ENCODE data around the gene NAP1L1.
A peak's percentile ranks its signal among the peaks of the same experiment; 100 is the strongest.

NAP1L1 gene

GRCh38 chr12:76123259-76124212 is 39.1 kb upstream of the NAP1L1 start:
- H3K4me1 ChIP-seq (ENCODE audit: control insufficient read depth in 1 of 2, insufficient read depth in 2 of 2, low read length in 2 of 2) = no peaks in the 10 kb centered on the region
- peaks cover 2% of the 10 kb centered on the region for H3K9me3 ChIP-seq (ENCODE audit: insufficient read depth, low read depth, low read length)
- H3K27me3 ChIP-seq (ENCODE audit: insufficient read depth, low read length) = no peaks in the 10 kb centered on the region
- no peaks in the 10 kb centered on the region for H3K36me3 ChIP-seq (ENCODE audit: control insufficient read depth in 1 of 2, insufficient read depth in 2 of 2, low read length in 2 of 2)
- H3K18ac ChIP-seq (ENCODE audit: low read length) = no peak overlapping the region
- no peak overlapping the region for H3K27ac ChIP-seq (ENCODE audit: low read depth, low read length)
- WGBS (ENCODE audit: extremely low coverage, insufficient coverage, insufficient read length) = no CpG with 5 or more reads among the region's 4 CpGs
- no peak overlapping the region for H2BK5ac ChIP-seq (ENCODE audit: low read depth, low read length, poor library complexity)
- no peak overlapping the region for H2AK5ac ChIP-seq (ENCODE audit: low read length)
- H4K91ac ChIP-seq (ENCODE audit: low read depth, low read length) = no peak overlapping the region
- H3K9ac ChIP-seq (ENCODE audit: low read length) = no peak overlapping the region
- no peaks in the 10 kb centered on the region for H3K79me2 ChIP-seq (ENCODE audit: control insufficient read depth, insufficient read depth, low read length, poor library complexity)
- no peak overlapping the region for H4K12ac ChIP-seq (ENCODE audit: low read depth, low read length)
- H2AFZ ChIP-seq (ENCODE audit: insufficient read depth, low read length, poor library complexity) = no peak overlapping the region
- no peak overlapping the region for H2BK12ac ChIP-seq (ENCODE audit: low read length)
- DNase-seq = peak in 1 of 2 donors; percentile 62
- H4K8ac ChIP-seq (ENCODE audit: low read depth, low read length) = no peak overlapping the region
- H3K23ac ChIP-seq (ENCODE audit: low read length) = peak overlapping the region; percentile 61
- H3K4ac ChIP-seq (ENCODE audit: low read depth, low read length) = no peak overlapping the region
- no peak overlapping the region for H3K4me2 ChIP-seq (ENCODE audit: low read length)
- no peak overlapping the region for H3K14ac ChIP-seq (ENCODE audit: low read length)
- H3K79me1 ChIP-seq (ENCODE audit: low read length) = no peaks in the 10 kb centered on the region
- H2BK120ac ChIP-seq (ENCODE audit: insufficient read depth, low read length, poor library complexity) = no peak overlapping the region
- H3K4me3 ChIP-seq (ENCODE audit: low read depth, low read length) = no peak overlapping the region

GRCh38 chr12:76119887-76120286 is 35.4 kb upstream of the NAP1L1 start:
- Histone ChIP-seq H3K27me3 (ENCODE audit: insufficient read depth, low read length) (no peaks in the 10 kb centered on the region), H2BK5ac (ENCODE audit: low read depth, low read length, poor library complexity) (no peak overlapping the region), H3K14ac (ENCODE audit: low read length) (no peak overlapping the region), H2BK120ac (ENCODE audit: insufficient read depth, low read length, poor library complexity) (no peak overlapping the region), H4K8ac (ENCODE audit: low read depth, low read length) (no peak overlapping the region), H2AFZ (ENCODE audit: insufficient read depth, low read length, poor library complexity) (no peak overlapping the region), H3K79me2 (ENCODE audit: control insufficient read depth, insufficient read depth, low read length, poor library complexity) (no peaks in the 10 kb centered on the region), H3K4ac (ENCODE audit: low read depth, low read length) (no peak overlapping the region), H3K4me3 (ENCODE audit: low read depth, low read length) (no peak overlapping the region), H3K4me1 (ENCODE audit: control insufficient read depth in 1 of 2, insufficient read depth in 2 of 2, low read length in 2 of 2) (no peaks in the 10 kb centered on the region), H3K23ac (ENCODE audit: low read length) (no peak overlapping the region), H3K9ac (ENCODE audit: low read length) (no peak overlapping the region), H2AK5ac (ENCODE audit: low read length) (no peak overlapping the region), H2BK12ac (ENCODE audit: low read length) (no peak overlapping the region), H3K9me3 (ENCODE audit: insufficient read depth, low read depth, low read length) (peaks cover 2% of the 10 kb centered on the region), H4K91ac (ENCODE audit: low read depth, low read length) (no peak overlapping the region), H3K79me1 (ENCODE audit: low read length) (no peaks in the 10 kb centered on the region), H3K36me3 (ENCODE audit: control insufficient read depth in 1 of 2, insufficient read depth in 2 of 2, low read length in 2 of 2) (no peaks in the 10 kb centered on the region), H3K18ac (ENCODE audit: low read length) (no peak overlapping the region), H4K12ac (ENCODE audit: low read depth, low read length) (no peak overlapping the region), H3K27ac (ENCODE audit: low read depth, low read length) (no peak overlapping the region), H3K4me2 (ENCODE audit: low read length) (no peak overlapping the region)
- no peak for DNase-seq
- WGBS (ENCODE audit: extremely low coverage, insufficient coverage, insufficient read length) = no CpG with 5 or more reads among the region's 6 CpGs

GRCh38 chr12:76117751-76118150 is 33.3 kb upstream of the NAP1L1 start:
- no peak overlapping the region for H3K9ac ChIP-seq (ENCODE audit: low read length)

GRCh38 chr12:76117067-76117691 is 32.7 kb upstream of the NAP1L1 start:
- no peak overlapping the region for H4K8ac ChIP-seq (ENCODE audit: low read depth, low read length)
- H3K23ac ChIP-seq (ENCODE audit: low read length) = no peak overlapping the region
- no peak overlapping the region for H3K14ac ChIP-seq (ENCODE audit: low read length)
- no CpG with 5 or more reads among the region's 3 CpGs for WGBS (ENCODE audit: extremely low coverage, insufficient coverage, insufficient read length)
- no peak overlapping the region for H3K18ac ChIP-seq (ENCODE audit: low read length)
- no peak overlapping the region for H3K27ac ChIP-seq (ENCODE audit: low read depth, low read length)
- H3K79me1 ChIP-seq (ENCODE audit: low read length) = no peaks in the 10 kb centered on the region
- H2AFZ ChIP-seq (ENCODE audit: insufficient read depth, low read length, poor library complexity) = no peak overlapping the region
- no peaks in the 10 kb centered on the region for H3K27me3 ChIP-seq (ENCODE audit: insufficient read depth, low read length)
- H3K4me3 ChIP-seq (ENCODE audit: low read depth, low read length) = no peak overlapping the region
- H3K79me2 ChIP-seq (ENCODE audit: control insufficient read depth, insufficient read depth, low read length, poor library complexity) = no peaks in the 10 kb centered on the region
- no peak overlapping the region for H4K12ac ChIP-seq (ENCODE audit: low read depth, low read length)
- no peak overlapping the region for H2BK5ac ChIP-seq (ENCODE audit: low read depth, low read length, poor library complexity)
- no peak for DNase-seq
- H3K9me3 ChIP-seq (ENCODE audit: insufficient read depth, low read depth, low read length) = peaks cover 2% of the 10 kb centered on the region
- H3K9ac ChIP-seq (ENCODE audit: low read length) = no peak overlapping the region
- H3K4ac ChIP-seq (ENCODE audit: low read depth, low read length) = no peak overlapping the region
- no peaks in the 10 kb centered on the region for H3K36me3 ChIP-seq (ENCODE audit: control insufficient read depth in 1 of 2, insufficient read depth in 2 of 2, low read length in 2 of 2)
- no peak overlapping the region for H2AK5ac ChIP-seq (ENCODE audit: low read length)
- no peaks in the 10 kb centered on the region for H3K4me1 ChIP-seq (ENCODE audit: control insufficient read depth in 1 of 2, insufficient read depth in 2 of 2, low read length in 2 of 2)
- no peak overlapping the region for H2BK120ac ChIP-seq (ENCODE audit: insufficient read depth, low read length, poor library complexity)
- H4K91ac ChIP-seq (ENCODE audit: low read depth, low read length) = no peak overlapping the region
- no peak overlapping the region for H3K4me2 ChIP-seq (ENCODE audit: low read length)
- H2BK12ac ChIP-seq (ENCODE audit: low read length) = no peak overlapping the region

More at GRCh38 chr12:76117751-76118150, 33.3 kb upstream of the NAP1L1 start:
- no CpG with 5 or more reads among the region's 2 CpGs for WGBS (ENCODE audit: extremely low coverage, insufficient coverage, insufficient read length)
- Histone ChIP-seq H3K4me3 (ENCODE audit: low read depth, low read length) (no peak overlapping the region), H3K18ac (ENCODE audit: low read length) (no peak overlapping the region), H2BK5ac (ENCODE audit: low read depth, low read length, poor library complexity) (no peak overlapping the region), H4K8ac (ENCODE audit: low read depth, low read length) (no peak overlapping the region), H3K79me2 (ENCODE audit: control insufficient read depth, insufficient read depth, low read length, poor library complexity) (no peaks in the 10 kb centered on the region), H3K14ac (ENCODE audit: low read length) (no peak overlapping the region), H3K36me3 (ENCODE audit: control insufficient read depth in 1 of 2, insufficient read depth in 2 of 2, low read length in 2 of 2) (no peaks in the 10 kb centered on the region), H2AFZ (ENCODE audit: insufficient read depth, low read length, poor library complexity) (no peak overlapping the region), H3K79me1 (ENCODE audit: low read length) (no peaks in the 10 kb centered on the region), H3K9me3 (ENCODE audit: insufficient read depth, low read depth, low read length) (peaks cover 2% of the 10 kb centered on the region), H2AK5ac (ENCODE audit: low read length) (no peak overlapping the region), H3K27ac (ENCODE audit: low read depth, low read length) (no peak overlapping the region), H4K91ac (ENCODE audit: low read depth, low read length) (no peak overlapping the region), H3K4me2 (ENCODE audit: low read length) (no peak overlapping the region), H3K23ac (ENCODE audit: low read length) (no peak overlapping the region), H4K12ac (ENCODE audit: low read depth, low read length) (no peak overlapping the region), H3K27me3 (ENCODE audit: insufficient read depth, low read length) (no peaks in the 10 kb centered on the region), H3K4ac (ENCODE audit: low read depth, low read length) (no peak overlapping the region), H2BK120ac (ENCODE audit: insufficient read depth, low read length, poor library complexity) (no peak overlapping the region), H2BK12ac (ENCODE audit: low read length) (no peak overlapping the region), H3K4me1 (ENCODE audit: control insufficient read depth in 1 of 2, insufficient read depth in 2 of 2, low read length in 2 of 2) (no peaks in the 10 kb centered on the region)
- DNase-seq = no peak
